Measurements from ENCODE around the gene DDX54.

DNA sequence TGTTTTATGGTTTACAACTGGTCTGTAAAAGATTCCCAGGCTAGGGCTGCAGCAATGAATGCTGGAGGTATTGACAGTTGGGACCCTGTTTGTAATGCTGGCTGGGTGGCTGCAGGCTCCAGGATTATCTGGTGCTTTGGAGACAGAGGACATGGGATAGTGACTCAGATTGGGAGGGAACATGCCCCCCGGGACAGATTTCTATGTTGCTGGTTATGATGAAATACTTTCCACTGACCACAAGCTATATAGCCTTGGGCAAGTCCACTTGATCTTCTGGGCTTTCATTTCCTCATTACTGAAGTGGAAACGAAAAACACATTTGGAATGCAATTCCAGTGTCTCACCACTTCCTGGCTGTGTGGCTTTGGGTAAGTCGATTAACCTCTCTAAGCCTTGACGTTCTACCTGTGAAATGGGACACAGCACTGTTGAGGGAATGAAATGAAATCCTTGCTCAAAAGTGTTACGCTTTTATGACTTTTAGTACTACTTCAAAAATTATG lies 29.7 kb upstream of the DDX54 start:
- TF ChIP-seq EZH2 (IDR thresholded peaks at IDR 0.05; ENCODE audit: insufficient read depth, low read length): no peak
- TF ChIP-seq, protein P1, sequence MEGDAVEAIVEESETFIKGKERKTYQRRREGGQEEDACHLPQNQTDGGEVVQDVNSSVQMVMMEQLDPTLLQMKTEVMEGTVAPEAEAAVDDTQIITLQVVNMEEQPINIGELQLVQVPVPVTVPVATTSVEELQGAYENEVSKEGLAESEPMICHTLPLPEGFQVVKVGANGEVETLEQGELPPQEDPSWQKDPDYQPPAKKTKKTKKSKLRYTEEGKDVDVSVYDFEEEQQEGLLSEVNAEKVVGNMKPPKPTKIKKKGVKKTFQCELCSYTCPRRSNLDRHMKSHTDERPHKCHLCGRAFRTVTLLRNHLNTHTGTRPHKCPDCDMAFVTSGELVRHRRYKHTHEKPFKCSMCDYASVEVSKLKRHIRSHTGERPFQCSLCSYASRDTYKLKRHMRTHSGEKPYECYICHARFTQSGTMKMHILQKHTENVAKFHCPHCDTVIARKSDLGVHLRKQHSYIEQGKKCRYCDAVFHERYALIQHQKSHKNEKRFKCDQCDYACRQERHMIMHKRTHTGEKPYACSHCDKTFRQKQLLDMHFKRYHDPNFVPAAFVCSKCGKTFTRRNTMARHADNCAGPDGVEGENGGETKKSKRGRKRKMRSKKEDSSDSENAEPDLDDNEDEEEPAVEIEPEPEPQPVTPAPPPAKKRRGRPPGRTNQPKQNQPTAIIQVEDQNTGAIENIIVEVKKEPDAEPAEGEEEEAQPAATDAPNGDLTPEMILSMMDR (IDR thresholded peaks at IDR 0.05; ENCODE audit: insufficient read depth, low read depth, low read length): no peak

All from astrocyte (in vitro differentiated cells and primary cell).